ENCODE measurements around the gene PGC.

DNA sequence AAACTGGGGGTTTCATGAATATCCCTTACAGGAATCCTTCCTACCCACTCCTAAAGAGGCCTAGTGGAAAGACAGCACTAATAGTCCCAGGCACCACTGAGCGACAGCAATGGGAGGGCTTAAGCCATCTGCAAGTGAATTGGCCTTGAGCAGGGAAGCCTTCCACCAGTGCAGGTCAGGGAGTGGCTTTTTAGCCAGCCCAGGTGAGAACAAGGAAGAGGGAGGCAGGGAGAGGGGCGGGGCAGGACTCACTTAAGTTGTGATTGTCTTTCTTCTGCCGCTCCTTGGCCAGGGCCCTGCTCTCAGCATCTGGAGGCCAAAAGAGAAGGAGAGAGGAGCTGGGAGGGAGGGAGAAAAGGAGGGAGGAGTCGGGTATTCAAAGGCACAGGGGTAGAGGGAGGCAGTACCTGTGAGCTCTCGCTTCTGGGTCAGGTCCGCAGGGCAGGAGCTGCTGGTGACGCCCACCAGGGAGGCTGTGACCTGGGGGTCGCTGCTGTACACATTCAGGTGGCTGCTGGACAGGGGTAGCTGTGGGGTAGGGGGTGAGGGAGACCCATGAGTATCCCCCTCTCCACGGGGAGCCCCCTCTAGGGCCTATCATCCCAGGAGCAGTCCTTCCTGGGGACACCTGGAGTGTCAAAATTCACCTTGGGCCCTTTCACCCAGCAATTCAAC lies 59.6 kb downstream of the PGC start:
- TF ChIP-seq, protein P1, sequence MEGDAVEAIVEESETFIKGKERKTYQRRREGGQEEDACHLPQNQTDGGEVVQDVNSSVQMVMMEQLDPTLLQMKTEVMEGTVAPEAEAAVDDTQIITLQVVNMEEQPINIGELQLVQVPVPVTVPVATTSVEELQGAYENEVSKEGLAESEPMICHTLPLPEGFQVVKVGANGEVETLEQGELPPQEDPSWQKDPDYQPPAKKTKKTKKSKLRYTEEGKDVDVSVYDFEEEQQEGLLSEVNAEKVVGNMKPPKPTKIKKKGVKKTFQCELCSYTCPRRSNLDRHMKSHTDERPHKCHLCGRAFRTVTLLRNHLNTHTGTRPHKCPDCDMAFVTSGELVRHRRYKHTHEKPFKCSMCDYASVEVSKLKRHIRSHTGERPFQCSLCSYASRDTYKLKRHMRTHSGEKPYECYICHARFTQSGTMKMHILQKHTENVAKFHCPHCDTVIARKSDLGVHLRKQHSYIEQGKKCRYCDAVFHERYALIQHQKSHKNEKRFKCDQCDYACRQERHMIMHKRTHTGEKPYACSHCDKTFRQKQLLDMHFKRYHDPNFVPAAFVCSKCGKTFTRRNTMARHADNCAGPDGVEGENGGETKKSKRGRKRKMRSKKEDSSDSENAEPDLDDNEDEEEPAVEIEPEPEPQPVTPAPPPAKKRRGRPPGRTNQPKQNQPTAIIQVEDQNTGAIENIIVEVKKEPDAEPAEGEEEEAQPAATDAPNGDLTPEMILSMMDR (IDR thresholded peaks at IDR 0.05; ENCODE audit: low read depth, low read length) = no peak
- no peak for TF ChIP-seq EZH2phosphoT487 (IDR thresholded peaks at IDR 0.05; ENCODE audit: low read depth)
